B cell (primary cell): Measurements from ENCODE around the gene TMEM156.

Experiments used
- EZH2 ChIP-seq: IDR thresholded peaks from 2 replicates; pipeline ENCODE4 v1.6.1; 2012; ENCODE audit warnings: borderline replicate concordance, low read depth, mild to moderate bottlenecking, moderate library complexity, low read length; ENCODE audit not compliant: insufficient read depth, poor library complexity, severe bottlenecking
- TF ChIP-seq, protein P1 (sequence below): fragments of 200-600 bp; IDR thresholded peaks from one replicate; pipeline ENCODE4 v1.8.0; 2022; ENCODE audit warnings: antibody characterized with exemption, mild to moderate bottlenecking

DNA sequence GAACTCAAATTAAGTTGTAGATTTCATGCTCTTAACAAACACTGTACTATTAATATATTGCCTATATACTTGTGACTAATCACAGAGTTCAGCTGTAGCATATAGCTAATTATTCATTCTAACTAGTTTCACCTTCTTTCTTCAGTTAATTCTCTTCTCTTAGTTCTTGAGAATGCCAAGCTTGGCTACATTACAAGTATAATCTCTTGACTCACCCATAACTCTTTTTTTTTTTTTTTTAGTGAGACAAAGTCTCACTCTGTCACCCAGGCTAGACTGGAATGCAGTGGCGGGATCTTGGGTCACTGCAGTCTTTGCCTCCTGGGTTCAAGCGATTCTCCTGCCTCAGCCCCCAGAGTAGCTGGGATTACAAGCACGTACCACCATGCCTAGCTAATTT, 35.2 kb upstream of the TMEM156 start:
- TF ChIP-seq, protein P1, sequence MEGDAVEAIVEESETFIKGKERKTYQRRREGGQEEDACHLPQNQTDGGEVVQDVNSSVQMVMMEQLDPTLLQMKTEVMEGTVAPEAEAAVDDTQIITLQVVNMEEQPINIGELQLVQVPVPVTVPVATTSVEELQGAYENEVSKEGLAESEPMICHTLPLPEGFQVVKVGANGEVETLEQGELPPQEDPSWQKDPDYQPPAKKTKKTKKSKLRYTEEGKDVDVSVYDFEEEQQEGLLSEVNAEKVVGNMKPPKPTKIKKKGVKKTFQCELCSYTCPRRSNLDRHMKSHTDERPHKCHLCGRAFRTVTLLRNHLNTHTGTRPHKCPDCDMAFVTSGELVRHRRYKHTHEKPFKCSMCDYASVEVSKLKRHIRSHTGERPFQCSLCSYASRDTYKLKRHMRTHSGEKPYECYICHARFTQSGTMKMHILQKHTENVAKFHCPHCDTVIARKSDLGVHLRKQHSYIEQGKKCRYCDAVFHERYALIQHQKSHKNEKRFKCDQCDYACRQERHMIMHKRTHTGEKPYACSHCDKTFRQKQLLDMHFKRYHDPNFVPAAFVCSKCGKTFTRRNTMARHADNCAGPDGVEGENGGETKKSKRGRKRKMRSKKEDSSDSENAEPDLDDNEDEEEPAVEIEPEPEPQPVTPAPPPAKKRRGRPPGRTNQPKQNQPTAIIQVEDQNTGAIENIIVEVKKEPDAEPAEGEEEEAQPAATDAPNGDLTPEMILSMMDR = no peak
- no peak for TF ChIP-seq EZH2
